ENCODE results near the gene CBX7.

GRCh38 chr22:39181778-39182177 is 29.3 kb upstream of the CBX7 start:
- no peak for TF ChIP-seq CTCF (IDR thresholded peaks at IDR 0.05 in 8 of 11, conservative IDR thresholded peaks at IDR 0.05 in 3 of 11)
- TF ChIP-seq POLR2AphosphoS5 (IDR thresholded peaks at IDR 0.05), result no peak

Data from spleen (tissue), 7 donors.